HG02610 (cell line): ENCODE data around the gene AHI1.

Experiments
- ATAC-seq: cut with Tn5 transposase; IDR thresholded peaks from one replicate; pipeline ENCODE4 v1.9.1; 2021; ENCODE audit warnings: mild to moderate bottlenecking, moderate library complexity; ENCODE audit not compliant: unreplicated experiment

Gene AHI1

DNA sequence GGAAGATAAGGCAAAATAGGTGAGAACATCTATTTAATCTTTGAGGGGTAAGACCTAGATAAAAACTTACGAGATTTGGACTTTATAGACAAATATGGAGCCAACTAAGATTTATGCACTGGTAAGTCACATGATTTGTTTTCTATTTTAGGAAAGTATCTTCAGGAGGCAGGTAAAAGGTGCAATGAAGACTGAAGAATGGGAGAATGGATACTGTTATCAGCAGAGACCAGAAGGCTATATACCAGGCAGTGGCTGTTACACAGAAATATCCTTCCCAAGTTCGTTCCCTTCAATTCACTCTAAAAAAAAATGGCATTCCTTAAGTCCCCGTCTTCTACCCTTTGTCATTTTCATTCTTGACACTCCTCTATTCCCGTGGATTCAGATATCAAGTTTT, 192.7 kb downstream of the AHI1 start:
- ATAC-seq, result no peak

GRCh38 chr6:135301304-135301703, 196.2 kb downstream of the AHI1 start:
- ATAC-seq, result no peak

DNA sequence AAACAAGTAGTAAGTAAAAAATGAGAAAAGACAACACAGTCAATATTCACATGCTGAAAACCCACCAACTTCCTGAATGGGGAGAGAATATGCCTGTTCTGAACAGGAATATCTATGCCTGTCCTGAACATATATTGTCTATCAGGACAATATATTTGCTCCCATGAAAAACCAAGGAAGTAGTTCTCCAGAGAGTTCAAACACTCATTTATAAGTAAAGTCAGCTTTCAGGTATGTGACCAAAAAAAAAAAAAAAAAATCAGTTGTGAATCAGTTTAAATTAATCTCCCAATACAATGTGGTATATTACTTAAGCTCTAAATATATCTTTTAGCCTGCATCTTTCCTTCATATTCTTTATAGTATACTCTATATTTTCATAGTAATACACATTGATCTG, 197.0 kb downstream of the AHI1 start:
- ATAC-seq, result no peak

DNA sequence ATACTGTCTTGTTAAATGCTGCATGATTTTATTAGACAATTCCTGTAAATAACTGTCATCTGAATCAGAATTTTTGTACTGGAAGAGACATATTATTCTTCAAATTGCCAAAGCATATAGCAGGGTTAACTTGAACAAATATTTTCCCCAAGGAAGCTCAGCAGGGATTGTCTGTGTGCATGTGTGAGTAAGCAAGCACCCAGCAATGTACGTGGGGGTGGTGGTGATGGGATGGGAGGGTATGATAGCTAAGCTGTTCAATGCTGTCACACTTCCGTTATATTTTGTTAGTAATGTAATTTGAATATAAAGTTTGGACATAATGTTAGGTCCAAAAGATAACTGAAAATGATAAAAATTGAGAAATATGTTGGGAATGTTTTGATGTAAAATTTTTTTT, 198.3 kb downstream of the AHI1 start:
- ATAC-seq, result no peak

GRCh38 chr6:135298455-135298854, 199.1 kb downstream of the AHI1 start:
- ATAC-seq, result no peak

DNA sequence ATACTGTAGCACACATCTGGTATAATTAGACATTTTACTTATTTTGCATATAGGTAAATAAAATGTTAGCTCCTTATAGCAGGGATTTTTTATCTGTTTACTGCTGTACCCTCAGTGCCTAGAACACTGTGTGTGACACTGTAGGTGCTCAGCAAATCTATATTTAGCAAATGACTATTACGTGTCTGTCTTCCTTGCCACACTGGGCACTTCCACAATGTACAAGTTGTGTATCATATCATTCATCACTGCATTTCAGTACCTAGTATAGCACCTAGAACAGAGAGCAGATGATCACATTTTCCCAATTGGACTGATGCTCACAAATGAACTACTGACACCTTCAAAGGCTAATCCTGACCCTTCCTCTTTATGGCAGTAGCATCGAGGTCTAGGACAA, 200.8 kb downstream of the AHI1 start:
- ATAC-seq, result no peak

DNA sequence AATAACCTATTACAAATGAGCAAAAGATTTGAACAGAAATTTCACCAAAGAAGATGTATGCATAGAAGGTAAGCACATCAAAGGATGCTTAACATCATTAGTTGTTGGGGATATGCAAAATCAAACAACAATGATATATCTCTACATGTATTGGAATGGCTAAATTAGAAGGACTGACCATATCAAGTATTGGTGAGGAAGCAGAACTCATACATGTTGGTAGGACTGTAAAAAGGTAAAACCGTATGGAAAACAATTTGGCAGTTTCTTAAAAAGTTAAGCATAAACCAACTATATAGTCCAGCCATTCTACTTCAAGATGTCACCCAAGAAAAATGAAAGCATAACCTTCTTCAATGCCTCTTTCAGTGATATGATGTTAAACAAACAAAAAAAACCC, 202.5 kb downstream of the AHI1 start:
- ATAC-seq, result no peak

DNA sequence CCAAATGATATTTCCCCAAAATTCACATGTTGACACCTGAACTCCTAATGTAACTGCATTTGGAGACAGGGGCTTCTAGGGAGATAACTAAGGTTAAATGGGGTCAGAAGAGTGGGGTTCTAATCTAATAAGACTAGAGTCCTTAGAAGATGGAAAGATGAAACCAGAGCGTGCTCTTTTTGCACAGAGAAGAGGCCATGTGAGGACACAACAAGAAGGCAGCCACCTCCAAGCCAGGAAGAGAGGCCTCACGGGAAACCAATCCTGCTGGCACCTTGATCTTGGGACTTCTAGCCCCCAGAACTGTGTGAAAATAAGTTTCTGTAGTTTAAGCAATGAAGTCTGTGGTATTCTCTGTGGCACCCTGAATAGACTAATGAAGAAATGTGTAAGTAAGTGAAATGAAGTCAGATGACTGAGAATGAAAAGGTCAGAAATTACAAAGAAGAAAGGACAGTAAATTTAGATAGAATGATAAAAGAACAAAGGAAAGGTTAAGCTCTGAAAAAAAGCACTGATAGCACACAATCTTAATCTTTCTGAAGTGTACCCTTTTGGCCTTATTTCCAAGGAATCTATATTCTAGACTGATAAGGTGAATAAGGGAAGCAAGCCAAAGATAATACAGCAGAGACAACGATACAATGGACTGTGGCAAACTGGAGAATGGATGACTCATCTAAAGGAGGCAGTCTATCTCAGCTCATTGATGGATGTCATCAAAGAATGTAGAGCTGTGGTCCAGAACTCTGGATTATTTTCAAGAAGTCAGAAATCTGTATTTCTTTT, 206.1 kb downstream of the AHI1 start:
- ATAC-seq, result no peak

GRCh38 chr6:135289816-135290215, 207.7 kb downstream of the AHI1 start:
- ATAC-seq, result no peak

DNA sequence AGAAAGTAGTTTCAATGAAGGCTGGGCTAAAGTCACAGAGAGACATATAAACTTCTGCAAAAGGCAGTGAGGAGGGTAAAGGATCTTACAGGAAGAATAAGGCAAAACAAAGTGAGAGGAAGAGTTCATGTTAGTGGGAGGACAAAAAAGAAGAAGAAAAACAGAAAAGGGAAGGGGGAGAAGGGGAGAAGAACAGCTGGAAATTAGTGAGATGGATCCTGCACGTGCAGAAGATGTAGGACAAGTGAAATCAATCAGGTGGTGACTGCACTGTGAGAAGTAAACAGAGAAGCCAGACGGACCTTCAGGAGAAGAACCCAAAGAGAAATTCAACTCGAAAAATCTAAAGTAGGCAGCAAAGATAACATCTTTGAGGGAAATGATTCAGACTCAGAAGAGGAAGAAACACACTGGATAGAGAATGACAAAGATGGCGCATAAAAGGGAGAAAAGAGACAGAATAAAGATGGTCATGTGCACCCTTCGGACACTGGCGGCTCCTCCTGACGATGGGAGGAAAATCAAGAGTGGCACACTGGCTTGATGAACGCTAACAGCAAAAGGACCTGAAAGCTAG, 210.5 kb downstream of the AHI1 start:
- no peak for ATAC-seq

GRCh38 chr6:135285165-135285564, 212.4 kb downstream of the AHI1 start:
- no peak for ATAC-seq

- no peak for ATAC-seq
Measured at GRCh38 chr6:135283926-135284325, 213.6 kb downstream of the AHI1 start.

DNA sequence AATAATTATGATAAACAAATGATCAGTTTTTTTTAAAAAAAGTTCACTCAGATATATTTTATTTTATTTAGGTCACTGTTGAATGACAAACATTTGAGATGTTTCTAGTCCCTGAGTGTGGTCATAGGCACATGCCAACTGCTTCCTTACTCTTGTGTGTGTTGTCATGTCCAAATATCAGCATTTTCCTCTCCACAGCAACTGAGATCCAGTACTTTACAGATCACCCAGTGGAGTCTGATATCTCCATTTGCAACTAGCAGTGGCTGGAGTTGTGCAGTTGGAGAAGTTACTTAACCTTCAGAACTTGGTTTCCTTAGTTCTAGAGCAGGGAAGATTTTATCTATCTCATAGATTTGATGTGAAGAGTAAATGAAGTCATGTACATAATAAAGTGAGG, 215.1 kb downstream of the AHI1 start:
- no peak for ATAC-seq

DNA sequence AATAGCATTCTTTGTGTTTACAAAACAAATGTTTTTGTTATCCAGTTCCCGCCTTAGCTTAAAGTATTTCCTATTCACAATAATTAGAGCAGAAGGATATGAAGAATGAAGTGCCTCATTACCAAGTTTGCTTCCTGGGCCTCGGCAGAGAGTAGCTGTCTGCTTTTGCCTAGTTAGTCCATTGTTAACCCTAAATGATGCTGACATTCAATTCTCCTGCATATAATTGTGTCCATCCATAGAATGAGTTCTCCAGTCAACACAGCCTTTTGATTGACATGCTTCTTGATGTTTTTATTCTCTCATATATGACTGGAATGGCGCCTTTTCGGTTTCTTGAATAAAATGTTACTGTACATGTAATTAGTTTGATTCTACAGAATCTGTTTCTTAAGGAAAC, 215.6 kb downstream of the AHI1 start:
- ATAC-seq, result no peak

GRCh38 chr6:135281227-135281626, 216.3 kb downstream of the AHI1 start:
- ATAC-seq, result no peak

- ATAC-seq, result no peak
Measured at GRCh38 chr6:135280375-135281136, 217.0 kb downstream of the AHI1 start.

- no peak for ATAC-seq
Measured at GRCh38 chr6:135277422-135277821, 220.1 kb downstream of the AHI1 start.

- peak; percentile 94 for ATAC-seq
Measured at GRCh38 chr6:135274561-135275293, 222.8 kb downstream of the AHI1 start.

DNA sequence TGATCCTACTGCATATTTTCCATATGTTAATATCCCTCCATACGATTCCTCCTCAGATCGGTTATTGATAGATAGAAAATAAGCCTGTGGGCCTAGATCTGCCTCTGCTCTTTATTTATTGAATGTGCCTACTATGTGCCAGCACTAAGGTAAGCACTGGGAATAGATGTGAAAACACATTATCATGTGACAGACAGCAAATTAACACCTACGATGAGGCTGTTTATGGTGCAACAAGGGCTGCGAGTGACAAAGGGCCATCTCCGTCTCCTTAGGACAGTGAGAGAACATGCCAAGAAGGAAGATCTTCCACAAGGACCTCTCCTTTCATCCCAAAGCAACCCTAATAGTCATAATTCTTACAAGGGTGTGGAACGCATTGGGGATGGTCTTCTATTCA, 225.9 kb downstream of the AHI1 start:
- ATAC-seq, result no peak

GRCh38 chr6:135270676-135271536, 226.6 kb downstream of the AHI1 start:
- ATAC-seq, result no peak
